GM19351 (cell line): Measurements from ENCODE around the gene ITPKC.
A peak's percentile ranks its signal among the peaks of the same experiment; 100 is the strongest.
"Not testable (repeated sequence)": the region's sequence is repeated elsewhere in the genome, so short reads cannot be mapped to it uniquely, and the experiment has no call there.

Source experiments
- ATAC-seq: cut with Tn5 transposase; IDR thresholded peaks from one replicate; pipeline ENCODE4 v1.9.1; 2021; ENCODE audit warnings: mild to moderate bottlenecking, moderate library complexity; ENCODE audit not compliant: unreplicated experiment

Gene ITPKC

GRCh38 chr19:40714441-40715299 is 2.2 kb upstream of the ITPKC start:
- peak; percentile 64 for ATAC-seq

- ATAC-seq, result no peak
Observed at GRCh38 chr19:40716031-40716481, 856 bp upstream of the ITPKC start.

- ATAC-seq, result no peak
Observed at GRCh38 chr19:40717325-40717879, 490 bp downstream of the ITPKC start.

GRCh38 chr19:40717880-40718773 is 1.2 kb downstream of the ITPKC start:
- no peak for ATAC-seq

- ATAC-seq, result no peak
Observed at GRCh38 chr19:40718774-40719391, 2.0 kb downstream of the ITPKC start.

GRCh38 chr19:40719414-40719894 is 2.5 kb downstream of the ITPKC start:
- no peak for ATAC-seq

- no peak for ATAC-seq
Observed at GRCh38 chr19:40721140-40721486, 4.2 kb downstream of the ITPKC start.

- ATAC-seq, result no peak
Observed at GRCh38 chr19:40721936-40722661, 5.2 kb downstream of the ITPKC start.

- ATAC-seq, result no peak
Observed at GRCh38 chr19:40723661-40724254, 6.8 kb downstream of the ITPKC start.

- no peak for ATAC-seq
Observed at GRCh38 chr19:40724315-40724714, 7.4 kb downstream of the ITPKC start.

GRCh38 chr19:40724855-40725254 is 7.9 kb downstream of the ITPKC start:
- no peak for ATAC-seq

GRCh38 chr19:40726279-40726678 is 9.4 kb downstream of the ITPKC start:
- ATAC-seq, result no peak

- ATAC-seq, result not testable (repeated sequence)
Observed at GRCh38 chr19:40730065-40730464, 13.2 kb downstream of the ITPKC start.

GRCh38 chr19:40732304-40732703 is 15.4 kb downstream of the ITPKC start:
- not testable (repeated sequence) for ATAC-seq

GRCh38 chr19:40733149-40733548 is 16.2 kb downstream of the ITPKC start:
- no peak for ATAC-seq

GRCh38 chr19:40735013-40735771 is 18.3 kb downstream of the ITPKC start:
- no peak for ATAC-seq

GRCh38 chr19:40736661-40737060 is 19.7 kb downstream of the ITPKC start:
- no peak for ATAC-seq

GRCh38 chr19:40737102-40737644 is 20.3 kb downstream of the ITPKC start:
- no peak for ATAC-seq
